ENCODE data around the gene SLC7A11.

SLC7A11 gene

DNA sequence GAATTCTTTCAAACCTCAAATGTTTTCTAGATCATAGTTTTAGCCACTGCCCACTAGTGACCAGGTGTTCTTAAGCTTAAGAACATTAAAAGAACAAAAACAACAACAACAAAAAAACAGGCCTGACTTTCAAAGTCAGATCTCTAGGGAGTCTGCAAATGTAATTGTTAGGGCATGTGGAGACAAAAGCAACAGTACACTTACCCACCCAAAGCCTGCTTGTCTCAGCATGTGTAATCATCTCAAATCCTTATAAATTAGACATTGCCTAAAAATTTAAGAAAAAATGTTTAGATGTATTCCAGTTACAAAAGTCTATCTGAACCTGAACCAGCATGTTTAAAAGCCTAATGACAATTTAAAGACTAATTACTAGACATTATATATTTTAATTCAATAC lies 79.9 kb downstream of the SLC7A11 start:
- no peak for DNase-seq (ENCODE audit: low read depth, low spot score)

DNA sequence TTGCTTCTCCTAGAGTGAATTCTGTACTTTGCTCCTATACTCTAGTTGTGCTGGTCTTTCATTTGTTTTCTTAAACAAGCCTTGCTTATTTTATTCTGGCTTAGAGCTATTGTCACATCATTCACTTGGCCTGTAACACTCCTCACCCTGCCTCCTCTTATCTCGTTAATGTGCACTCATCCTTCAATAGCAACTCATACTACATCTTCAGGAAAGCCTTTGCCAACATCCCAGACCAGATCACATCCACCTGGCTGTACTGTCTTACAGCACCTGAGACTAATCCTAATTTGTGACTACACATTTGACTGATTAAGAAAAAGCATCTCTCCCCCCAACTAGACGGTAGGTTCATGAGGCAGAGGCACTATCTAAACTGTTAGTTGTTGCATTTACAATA lies 80.8 kb downstream of the SLC7A11 start:
- DNase-seq (ENCODE audit: low read depth, low spot score) = no peak

DNA sequence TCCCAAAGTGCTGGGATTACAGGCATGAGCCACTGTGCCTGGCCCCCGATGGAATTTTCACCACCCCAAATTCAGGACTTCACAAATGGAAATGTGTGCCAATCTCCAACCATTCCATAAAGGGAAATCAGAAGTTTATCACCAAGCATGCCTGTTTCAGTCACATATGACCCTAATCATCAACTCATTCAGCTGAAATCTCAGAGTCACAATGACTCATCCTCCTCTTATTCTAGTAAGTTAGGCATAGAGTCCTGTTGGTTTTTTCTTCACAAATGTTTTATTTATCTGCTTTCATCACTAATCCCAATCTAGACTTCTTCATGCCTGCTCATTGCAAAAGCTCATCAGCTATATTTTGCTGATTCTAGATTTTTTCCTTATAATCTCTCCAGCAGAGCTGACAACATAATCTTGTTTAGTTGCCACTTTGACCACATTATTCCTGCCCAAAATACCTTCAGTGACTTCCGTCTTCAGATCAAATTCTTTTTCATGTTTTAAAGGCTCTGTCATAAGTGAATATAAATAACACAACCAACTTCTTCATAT lies 83.3 kb downstream of the SLC7A11 start:
- no peak for DNase-seq (ENCODE audit: low read depth, low spot score)

DNA sequence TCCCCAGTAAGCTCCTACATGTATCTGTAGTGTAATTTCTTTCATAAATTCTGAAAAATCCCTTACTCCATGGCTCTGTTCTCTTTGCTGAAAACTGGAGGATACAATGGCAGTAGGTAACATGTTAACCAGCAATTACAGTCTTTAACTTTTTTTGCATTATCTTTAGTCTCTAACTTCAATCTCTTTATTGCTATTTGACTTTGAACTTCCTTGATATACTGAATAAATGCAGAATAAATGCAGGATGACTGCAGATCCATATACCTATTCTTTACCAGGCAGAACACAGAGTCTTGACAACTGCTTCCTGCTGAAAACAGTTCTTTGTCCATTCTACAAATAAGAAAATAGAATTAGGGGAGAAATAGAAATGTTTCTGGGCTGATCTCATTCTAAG lies 101.3 kb downstream of the SLC7A11 start:
- no peak for DNase-seq (ENCODE audit: low read depth, low spot score)

DNA sequence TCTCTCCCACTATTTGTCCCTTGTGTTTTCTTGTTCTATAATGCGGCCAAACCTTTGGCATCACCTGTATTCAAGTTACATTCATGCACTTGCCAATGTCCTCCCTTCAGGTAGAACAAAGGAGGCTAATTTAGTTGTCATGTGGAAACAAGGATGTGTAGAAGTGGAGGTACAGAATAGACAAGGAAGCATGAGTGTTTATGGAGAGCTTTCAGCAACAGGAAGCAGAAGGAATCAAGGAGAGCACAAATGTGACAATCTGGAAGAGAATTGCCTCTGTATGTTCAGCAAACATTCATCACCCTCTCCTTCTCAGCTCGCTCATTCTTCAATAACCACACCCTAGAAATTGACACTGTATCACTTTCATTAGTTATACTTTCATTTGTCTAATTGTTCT lies 103.4 kb downstream of the SLC7A11 start:
- no peak for DNase-seq (ENCODE audit: low read depth, low spot score)

DNA sequence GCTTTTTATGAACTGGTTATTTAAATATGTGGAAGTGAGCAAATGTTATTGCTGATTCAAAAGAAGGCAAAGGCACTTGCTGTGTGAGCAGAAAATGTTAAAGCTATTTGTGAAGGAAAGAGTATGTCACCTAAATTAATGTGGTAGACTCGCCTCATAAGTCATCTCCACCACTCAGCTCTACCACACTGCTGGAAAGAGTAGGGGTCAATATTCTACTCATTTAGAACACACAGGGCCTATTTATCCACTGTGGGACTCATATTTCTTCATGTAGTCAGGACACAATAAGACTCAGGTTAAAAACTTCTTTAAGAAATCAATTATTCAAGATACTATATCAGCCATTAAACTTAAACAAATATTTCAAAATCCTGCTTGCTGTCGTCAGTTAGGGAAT lies 106.5 kb downstream of the SLC7A11 start:
- DNase-seq (ENCODE audit: low read depth, low spot score) = no peak

- DNase-seq (ENCODE audit: low read depth, low spot score) = no peak
Measured at GRCh38 chr4:138118270-138118669, 123.9 kb downstream of the SLC7A11 start.

- no peak for DNase-seq (ENCODE audit: low read depth, low spot score)
Measured at GRCh38 chr4:138115053-138115452, 127.1 kb downstream of the SLC7A11 start.

DNA sequence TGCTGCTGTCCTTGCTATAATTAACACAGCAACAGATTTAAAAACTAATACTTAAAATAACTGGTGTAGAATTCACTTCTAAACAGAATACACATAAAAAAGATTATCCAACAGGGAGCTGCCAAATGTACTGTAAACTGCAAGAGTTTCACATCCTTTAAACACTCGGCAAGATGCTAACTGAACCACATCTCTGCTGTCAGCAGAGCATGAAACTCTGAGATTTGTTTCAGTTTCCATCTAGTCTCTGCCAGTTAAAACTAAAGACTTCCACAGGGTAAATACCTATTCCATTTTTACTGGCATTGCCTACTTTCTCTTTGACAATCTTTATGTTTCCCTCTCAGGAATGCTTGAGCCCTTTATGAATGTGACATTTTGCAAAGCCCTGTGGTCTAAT lies 127.7 kb downstream of the SLC7A11 start:
- DNase-seq (ENCODE audit: low read depth, low spot score) = no peak

Measured in brain pericyte (primary cell).